ENCODE results near the gene LDB2.

The LDB2 gene

GRCh38 chr4:16687845-16688244 is 210.6 kb downstream of the LDB2 start:
- TF ChIP-seq FOXM1 (IDR thresholded peaks at IDR 0.05; ENCODE audit: borderline replicate concordance, low read depth) (no peak), EGR1 (IDR thresholded peaks at IDR 0.05) (no peak), CREB1 (IDR thresholded peaks at IDR 0.05; ENCODE audit: low read depth) (no peak), CEBPB (IDR thresholded peaks at IDR 0.05) (no peak), RAD21 (IDR thresholded peaks at IDR 0.05; ENCODE audit: low read depth) (no peak), ZBTB7A (IDR thresholded peaks at IDR 0.05; ENCODE audit: low read depth) (no peak), MAX (IDR thresholded peaks at IDR 0.05) (no peak), EP300 (IDR thresholded peaks at IDR 0.05; ENCODE audit: borderline replicate concordance) (no peak), USF1 (IDR thresholded peaks at IDR 0.05) (no peak), REST (IDR thresholded peaks at IDR 0.05; ENCODE audit: low read depth) (no peak), TEAD4 (IDR thresholded peaks at IDR 0.05) (no peak), TCF12 (IDR thresholded peaks at IDR 0.05; ENCODE audit: low read depth) (no peak), NFIC (IDR thresholded peaks at IDR 0.05) (no peak), YY1 (IDR thresholded peaks at IDR 0.05; ENCODE audit: low read depth) (no peak), TAF1 (IDR thresholded peaks at IDR 0.05; ENCODE audit: low read depth) (no peak)

- TF ChIP-seq EGR1 (IDR thresholded peaks at IDR 0.05), result no peak
Observed at GRCh38 chr4:16687011-16687410, 211.4 kb downstream of the LDB2 start.

GRCh38 chr4:16686195-16686594 is 212.2 kb downstream of the LDB2 start:
- TF ChIP-seq CEBPB (IDR thresholded peaks at IDR 0.05) (no peak), CREB1 (IDR thresholded peaks at IDR 0.05; ENCODE audit: low read depth) (no peak), USF1 (IDR thresholded peaks at IDR 0.05) (no peak), EP300 (IDR thresholded peaks at IDR 0.05; ENCODE audit: borderline replicate concordance) (no peak), RAD21 (IDR thresholded peaks at IDR 0.05; ENCODE audit: low read depth) (no peak), ZBTB7A (IDR thresholded peaks at IDR 0.05; ENCODE audit: low read depth) (no peak), REST (IDR thresholded peaks at IDR 0.05; ENCODE audit: low read depth) (no peak), FOXM1 (IDR thresholded peaks at IDR 0.05; ENCODE audit: borderline replicate concordance, low read depth) (no peak), YY1 (IDR thresholded peaks at IDR 0.05; ENCODE audit: low read depth) (no peak), TAF1 (IDR thresholded peaks at IDR 0.05; ENCODE audit: low read depth) (no peak), TCF12 (IDR thresholded peaks at IDR 0.05; ENCODE audit: low read depth) (no peak), TEAD4 (IDR thresholded peaks at IDR 0.05) (no peak), MAX (IDR thresholded peaks at IDR 0.05) (no peak)

GRCh38 chr4:16685536-16685935 is 212.9 kb downstream of the LDB2 start:
- TF ChIP-seq RAD21 (IDR thresholded peaks at IDR 0.05; ENCODE audit: low read depth), result no peak
- no peak for TF ChIP-seq USF1 (IDR thresholded peaks at IDR 0.05)
- TF ChIP-seq TAF1 (IDR thresholded peaks at IDR 0.05; ENCODE audit: low read depth), result no peak
- TF ChIP-seq MAX (IDR thresholded peaks at IDR 0.05), result no peak
- no peak for TF ChIP-seq CEBPB (IDR thresholded peaks at IDR 0.05)

- TF ChIP-seq FOXM1 (IDR thresholded peaks at IDR 0.05; ENCODE audit: borderline replicate concordance, low read depth), result no peak
- no peak for TF ChIP-seq CEBPB (IDR thresholded peaks at IDR 0.05)
- no peak for TF ChIP-seq EP300 (IDR thresholded peaks at IDR 0.05; ENCODE audit: borderline replicate concordance)
- TF ChIP-seq MAX (IDR thresholded peaks at IDR 0.05), result no peak
- TF ChIP-seq REST (IDR thresholded peaks at IDR 0.05; ENCODE audit: low read depth), result no peak
- TF ChIP-seq CREB1 (IDR thresholded peaks at IDR 0.05; ENCODE audit: low read depth), result no peak
- TF ChIP-seq YY1 (IDR thresholded peaks at IDR 0.05; ENCODE audit: low read depth), result no peak
- no peak for TF ChIP-seq EGR1 (IDR thresholded peaks at IDR 0.05)
- no peak for TF ChIP-seq NFIC (IDR thresholded peaks at IDR 0.05)
- no peak for TF ChIP-seq RAD21 (IDR thresholded peaks at IDR 0.05; ENCODE audit: low read depth)
- TF ChIP-seq TEAD4 (IDR thresholded peaks at IDR 0.05), result no peak
- TF ChIP-seq USF1 (IDR thresholded peaks at IDR 0.05), result no peak
- TF ChIP-seq TAF1 (IDR thresholded peaks at IDR 0.05; ENCODE audit: low read depth), result no peak
- no peak for TF ChIP-seq TCF12 (IDR thresholded peaks at IDR 0.05; ENCODE audit: low read depth)
- no peak for TF ChIP-seq ZBTB7A (IDR thresholded peaks at IDR 0.05; ENCODE audit: low read depth)
Observed at GRCh38 chr4:16684935-16685334, 213.5 kb downstream of the LDB2 start.
